Stimulated activated CD4-positive, alpha-beta T cell treated with anti-CD3 and anti-CD28 coated beads, Interleukin-12 subunit alpha, Interleukin-12 subunit beta, amount 100 ng/mL, for 4 hours (primary cell): Measurements from ENCODE around the gene FAM174C.

Source experiments
- DNase-seq: peaks from one replicate; pipeline ENCODE4 v3.0.0-alpha.2; 2020

FAM174C gene

GRCh38 chr19:1251330-1252220, 23.8 kb upstream of the FAM174C start:
- DNase-seq: peak; percentile 60

GRCh38 chr19:1252221-1252820, 23.0 kb upstream of the FAM174C start:
- peak; percentile 42 for DNase-seq

- peak; percentile 65 for DNase-seq
These were observed 22.4 kb upstream of the FAM174C start for GRCh38 chr19:1252821-1253513.

- DNase-seq: no peak
These were observed 21.7 kb upstream of the FAM174C start for GRCh38 chr19:1253514-1254080.

- no peak for DNase-seq
These were observed 21.2 kb upstream of the FAM174C start for GRCh38 chr19:1254081-1254527.

GRCh38 chr19:1254530-1255185, 20.7 kb upstream of the FAM174C start:
- DNase-seq: no peak

GRCh38 chr19:1255186-1256161, 19.9 kb upstream of the FAM174C start:
- no peak for DNase-seq

GRCh38 chr19:1256646-1257474, 18.5 kb upstream of the FAM174C start:
- DNase-seq: no peak

- DNase-seq: no peak
These were observed 17.7 kb upstream of the FAM174C start for GRCh38 chr19:1257475-1258162.

- no peak for DNase-seq
These were observed 17.2 kb upstream of the FAM174C start for GRCh38 chr19:1258163-1258492.

GRCh38 chr19:1258707-1259205, 16.6 kb upstream of the FAM174C start:
- DNase-seq: no peak

- DNase-seq: peak; percentile 60
These were observed 16.0 kb upstream of the FAM174C start for GRCh38 chr19:1259206-1259875.

GRCh38 chr19:1259876-1260748, 15.2 kb upstream of the FAM174C start:
- peak; percentile 44 for DNase-seq

- peak; percentile 96 for DNase-seq
These were observed 14.4 kb upstream of the FAM174C start for GRCh38 chr19:1260749-1261537.

GRCh38 chr19:1261538-1261797, 13.9 kb upstream of the FAM174C start:
- DNase-seq: peak; percentile 28

GRCh38 chr19:1261798-1262622, 13.3 kb upstream of the FAM174C start:
- DNase-seq: no peak
